Measurements from ENCODE around the gene ACSL5. TPM values are rescaled to one million over a fixed set of nuclear protein-coding genes. Genes with fewer than 3 reads are reported as not detected.

Gene ACSL5
- 27.5 TPM for total RNA-seq

GRCh38 chr10:112373912-112374338 lies at the start of gene ACSL5:
Gene ACSL5, plus strand, starts transcription at chr10:112374116. Its CDS starts 20,831 bp downstream, at chr10:112394947.
- DNase-seq (ENCODE audit: low read depth in 2 of 3, low spot score in 2 of 3): no peak

DNA sequence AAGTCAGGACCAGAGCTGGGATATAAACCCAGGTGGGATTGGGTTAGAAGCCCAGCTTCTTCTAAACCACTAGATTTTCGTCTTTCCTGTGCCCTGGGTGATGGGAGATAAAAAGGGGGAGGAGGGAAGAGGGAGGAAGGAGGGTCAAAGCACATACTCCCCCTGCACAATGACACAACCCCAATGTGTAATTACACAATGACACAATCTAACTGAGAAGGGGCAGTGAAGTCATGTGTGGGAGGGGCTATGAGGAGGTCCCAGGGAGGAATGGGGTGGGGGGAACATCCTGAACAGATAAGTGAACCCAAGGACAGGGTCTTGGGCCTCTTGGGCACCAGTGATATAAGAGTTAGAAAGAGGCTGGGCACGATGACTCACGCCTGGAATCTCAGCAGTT lies 46.2 kb upstream of the ACSL5 start:
- no peak for DNase-seq (ENCODE audit: low read depth in 2 of 3, low spot score in 2 of 3)

DNA sequence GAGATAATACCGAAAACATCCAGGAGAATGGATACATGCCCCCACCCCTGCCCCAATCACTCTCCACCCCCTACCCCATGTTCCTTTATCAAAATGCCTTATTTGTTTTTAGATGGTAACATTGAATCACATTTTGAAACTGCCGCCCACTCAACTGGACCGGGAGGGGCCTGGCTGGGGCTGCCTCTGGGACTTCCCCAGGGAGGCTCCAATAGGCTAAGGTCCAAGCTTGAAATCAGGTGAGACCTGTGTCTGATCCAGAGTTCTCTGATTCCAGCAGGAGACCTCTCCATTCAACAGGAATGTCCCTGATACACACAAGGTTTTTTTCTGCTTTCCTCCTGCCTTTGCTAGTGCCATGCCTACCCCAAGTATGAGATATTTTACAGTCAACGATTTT lies 43.8 kb upstream of the ACSL5 start:
- no peak for DNase-seq (ENCODE audit: low read depth in 2 of 3, low spot score in 2 of 3)

GRCh38 chr10:112330607-112331160 lies 43.2 kb upstream of the ACSL5 start:
- DNase-seq (ENCODE audit: low read depth in 2 of 3, low spot score in 2 of 3): no peak

DNA sequence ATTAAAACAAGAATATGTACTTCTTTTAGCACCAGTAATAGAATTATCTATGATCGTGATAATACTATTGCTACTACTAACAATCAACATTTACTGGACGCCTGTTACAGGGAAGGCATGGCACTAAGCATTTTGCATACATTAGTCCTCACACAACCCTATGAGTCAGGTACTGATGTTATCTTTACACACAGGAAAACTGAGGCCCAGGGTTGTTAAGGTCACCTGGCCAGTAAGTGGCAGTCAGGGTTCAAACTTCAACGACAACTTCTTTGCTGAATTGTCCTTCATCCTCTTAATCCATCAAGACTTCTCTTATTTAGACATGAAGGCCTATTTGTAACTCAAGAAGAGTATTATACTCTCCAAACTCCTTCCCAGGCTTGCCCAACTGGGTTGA lies 41.9 kb upstream of the ACSL5 start:
- no peak for DNase-seq (ENCODE audit: low read depth in 2 of 3, low spot score in 2 of 3)

- no peak for DNase-seq (ENCODE audit: low read depth in 2 of 3, low spot score in 2 of 3)
Measured at GRCh38 chr10:112332509-112333228, 41.2 kb upstream of the ACSL5 start.

GRCh38 chr10:112333452-112333851 lies 40.5 kb upstream of the ACSL5 start:
- no peak for DNase-seq (ENCODE audit: low read depth in 2 of 3, low spot score in 2 of 3)

DNA sequence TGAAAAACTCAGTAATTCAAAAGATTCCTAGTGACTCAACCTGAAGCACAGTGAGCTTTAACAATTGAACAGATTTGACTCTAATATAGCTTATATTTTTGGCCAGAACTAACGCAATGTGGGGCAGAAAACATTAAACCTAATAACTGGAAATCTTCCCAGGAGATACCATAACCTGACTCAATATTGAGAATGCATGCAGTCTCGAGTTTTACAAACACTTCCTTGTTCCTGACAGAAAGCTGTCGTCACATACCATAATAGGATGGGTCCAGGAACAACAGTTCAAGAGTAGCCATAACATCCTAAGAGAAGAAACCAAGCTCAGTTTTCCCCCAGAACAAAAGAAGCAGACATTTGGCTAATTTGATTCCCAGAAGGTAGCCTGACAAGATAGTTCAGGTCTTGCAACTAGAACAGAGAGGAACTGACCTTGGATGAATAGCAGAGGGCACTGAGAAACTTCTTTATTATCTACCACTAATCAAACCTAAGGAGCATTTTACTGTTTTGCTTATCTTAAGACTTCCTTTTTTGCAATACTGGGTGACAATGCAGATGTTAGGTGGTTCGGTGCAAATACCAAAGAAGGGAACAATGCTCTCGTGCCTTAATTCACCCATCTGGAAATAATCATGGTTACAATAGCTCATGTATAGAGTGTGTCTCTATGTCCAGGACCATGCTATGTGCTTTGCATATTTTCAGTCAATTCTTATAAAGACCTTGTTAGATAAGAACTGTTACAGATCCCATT lies 38.6 kb upstream of the ACSL5 start:
- DNase-seq (ENCODE audit: low read depth in 2 of 3, low spot score in 2 of 3): peak in 1 of 3 donors; percentile 23

DNA sequence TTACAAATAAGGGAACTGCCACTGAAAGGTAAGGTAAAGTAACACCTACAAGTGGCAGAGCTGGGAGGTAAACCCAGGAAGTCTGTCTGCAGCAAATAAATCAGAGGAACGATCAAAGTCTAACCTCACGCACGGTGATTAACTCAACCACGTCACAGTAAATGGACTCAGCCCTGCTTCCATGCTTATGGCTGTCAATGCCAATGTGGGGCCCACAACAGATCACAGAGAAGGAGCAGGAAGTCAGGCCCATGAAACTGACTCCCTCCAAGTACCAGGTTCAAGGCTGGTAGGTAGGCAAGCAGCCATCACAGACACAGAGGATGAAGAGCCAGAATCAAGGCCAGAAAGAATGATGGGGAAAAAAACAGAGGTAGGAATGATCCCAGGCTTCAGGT lies 38.0 kb upstream of the ACSL5 start:
- DNase-seq (ENCODE audit: low read depth in 2 of 3, low spot score in 2 of 3): no peak

DNA sequence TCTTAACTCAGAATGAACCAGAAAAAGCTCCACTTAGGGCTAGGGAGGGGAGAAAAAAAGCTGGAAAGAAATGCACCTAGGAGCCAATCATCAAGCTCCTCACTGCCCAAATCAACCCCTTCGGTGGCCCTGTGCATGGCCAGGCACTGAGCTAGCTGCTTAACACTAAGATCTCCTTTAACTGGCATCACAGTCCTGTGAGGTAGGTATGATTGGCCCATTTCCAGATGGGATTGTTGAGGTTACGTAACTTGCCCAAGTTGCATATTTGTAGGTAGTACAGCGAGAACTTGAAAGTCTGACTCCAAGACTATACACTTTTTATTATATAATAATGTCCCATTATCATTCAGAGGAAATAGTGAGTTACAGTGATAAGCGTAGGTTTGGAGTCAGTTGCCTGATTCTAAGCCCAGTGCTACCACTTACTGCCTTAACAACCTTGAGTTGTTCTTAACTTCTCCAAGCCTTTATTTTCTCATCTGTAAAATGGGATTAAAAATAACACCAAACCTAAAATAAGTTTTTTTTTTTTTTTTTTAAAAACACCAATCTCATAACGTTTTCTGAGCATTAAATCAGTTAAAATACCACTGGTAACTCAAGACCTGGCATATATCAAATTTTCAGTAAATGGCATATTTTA lies 37.2 kb upstream of the ACSL5 start:
- no peak for DNase-seq (ENCODE audit: low read depth in 2 of 3, low spot score in 2 of 3)

- no peak for DNase-seq (ENCODE audit: low read depth in 2 of 3, low spot score in 2 of 3)
Measured at GRCh38 chr10:112338957-112339356, 35.0 kb upstream of the ACSL5 start.

- DNase-seq (ENCODE audit: low read depth in 2 of 3, low spot score in 2 of 3): no peak
Measured at GRCh38 chr10:112340601-112341000, 33.3 kb upstream of the ACSL5 start.

DNA sequence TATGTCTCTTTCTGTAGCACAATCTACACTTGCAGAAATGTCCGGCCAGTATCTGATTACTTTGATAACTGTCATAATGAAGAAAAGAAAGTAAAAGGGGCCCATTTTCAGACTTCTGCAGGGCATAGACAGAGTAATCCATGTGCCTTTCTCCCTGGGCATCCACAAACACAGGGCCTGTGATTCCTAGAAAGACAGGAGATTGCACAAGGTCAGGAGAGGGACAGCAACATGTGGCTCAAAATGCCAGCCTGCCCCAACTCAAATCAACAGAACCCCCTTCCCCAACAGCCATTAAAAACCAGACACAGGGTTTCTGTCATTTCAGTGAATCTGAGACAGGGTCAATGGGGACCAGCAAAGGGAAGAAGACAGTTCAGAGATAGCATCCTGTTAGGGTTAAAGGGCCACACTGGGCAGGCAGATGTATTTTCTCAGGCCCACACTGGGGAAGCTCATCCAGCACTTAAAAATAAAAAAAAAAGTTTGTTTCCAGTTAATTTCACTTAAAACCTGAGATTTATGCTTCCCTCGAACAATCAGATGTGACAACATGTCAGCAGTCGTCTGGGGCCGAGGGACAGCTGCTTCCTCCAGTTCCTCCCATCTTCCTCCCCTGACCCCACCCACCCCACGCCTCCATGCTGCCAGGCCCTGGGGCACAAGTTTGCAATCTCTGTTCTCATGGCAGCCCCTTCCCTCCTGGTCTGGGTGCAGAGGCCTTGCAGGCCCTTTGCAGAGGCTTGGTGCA lies 30.7 kb upstream of the ACSL5 start:
- DNase-seq (ENCODE audit: low read depth in 2 of 3, low spot score in 2 of 3): peak in 1 of 3 donors; percentile 40

GRCh38 chr10:112344261-112344660 lies 29.7 kb upstream of the ACSL5 start:
- no peak for DNase-seq (ENCODE audit: low read depth in 2 of 3, low spot score in 2 of 3)

DNA sequence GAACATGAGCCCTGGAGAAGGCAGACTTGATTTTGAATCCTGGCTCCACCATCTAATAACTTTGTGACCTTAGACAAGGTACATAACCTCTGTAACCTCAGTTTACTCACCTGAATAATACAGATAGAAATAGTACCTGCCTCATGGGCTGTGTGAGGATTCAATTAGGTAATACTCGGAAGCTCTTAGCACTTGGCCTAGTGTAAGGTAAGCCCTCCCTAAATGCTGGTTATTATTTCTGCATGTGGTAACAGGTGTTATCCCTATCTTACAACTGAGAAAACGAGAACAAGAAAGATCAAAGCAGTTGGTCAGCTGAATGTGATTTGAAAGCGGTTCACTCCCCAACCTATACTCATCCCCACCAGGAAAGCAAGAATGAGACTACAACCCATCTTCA lies 28.7 kb upstream of the ACSL5 start:
- no peak for DNase-seq (ENCODE audit: low read depth in 2 of 3, low spot score in 2 of 3)

DNA sequence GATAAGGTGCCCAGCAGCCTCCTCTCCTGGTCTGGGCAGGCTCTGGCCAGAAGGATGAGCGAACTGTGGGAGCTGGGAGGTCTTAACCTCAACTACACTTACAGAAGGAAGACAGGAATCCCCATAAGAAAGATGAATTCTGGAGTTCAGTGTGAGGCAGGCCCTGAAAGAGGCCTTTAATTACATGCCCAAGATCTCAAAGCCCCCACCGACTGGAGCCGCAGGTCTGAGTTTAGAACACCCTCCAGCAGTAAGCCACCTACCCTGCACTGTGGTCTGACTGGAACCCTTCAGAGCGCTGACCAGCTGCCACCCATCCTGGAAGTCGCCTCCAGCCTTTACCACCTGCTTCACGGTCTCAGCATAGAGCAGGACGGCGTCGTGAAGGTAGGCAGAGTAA lies 28.2 kb upstream of the ACSL5 start:
- DNase-seq (ENCODE audit: low read depth in 2 of 3, low spot score in 2 of 3): no peak

GRCh38 chr10:112346774-112347173 lies 27.1 kb upstream of the ACSL5 start:
- DNase-seq (ENCODE audit: low read depth in 2 of 3, low spot score in 2 of 3): no peak

GRCh38 chr10:112347709-112348671 lies 25.9 kb upstream of the ACSL5 start:
- DNase-seq (ENCODE audit: low read depth in 2 of 3, low spot score in 2 of 3): no peak

DNA sequence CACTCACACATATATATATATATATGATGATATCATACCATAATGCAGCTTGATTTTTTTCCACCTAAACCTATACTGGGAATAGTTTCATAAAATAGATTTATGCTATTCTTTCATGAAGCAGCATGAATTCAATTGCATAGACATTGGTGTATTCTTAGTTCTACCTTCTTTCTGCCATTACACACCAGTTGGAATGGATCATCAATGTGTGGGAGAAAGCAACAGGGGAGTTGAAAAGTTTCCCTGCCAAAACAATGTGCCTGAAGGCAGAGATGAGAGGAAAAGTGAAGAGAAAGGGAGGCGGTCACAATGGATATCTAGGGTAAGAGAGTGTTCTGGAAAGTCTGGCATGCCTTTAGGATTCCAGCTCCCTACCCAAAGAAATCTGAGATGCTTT lies 25.2 kb upstream of the ACSL5 start:
- no peak for DNase-seq (ENCODE audit: low read depth in 2 of 3, low spot score in 2 of 3)

Measured in hematopoietic multipotent progenitor cell (in vitro differentiated cells).